HepG2 (cell line): ENCODE measurements around the gene HOXD3.

Source experiments
- CREB1 ChIP-seq, 2 experiments: fragments of 450-650 bp in 1 of 2; IDR thresholded peaks; 2 replicates each; pipeline ENCODE4 v1.6.1; 2016 to 2017; ENCODE audit warnings: control low read depth in 1 of 2, mild to moderate bottlenecking in 1 of 2, missing compliant biosample characterization in 1 of 2, missing genetic modification characterization in 1 of 2
- PITX1 ChIP-seq: sonication (generic); formaldehyde crosslinking; IDR thresholded peaks from 2 replicates; pipeline ENCODE4 v1.5.1; 2020; ENCODE audit warnings: mild to moderate bottlenecking, missing genetic modification reagents
- ZNF136 ChIP-seq: sonication (generic); formaldehyde crosslinking; IDR thresholded peaks from 2 replicates; pipeline ENCODE4 v1.8.1; 2022; ENCODE audit warnings: low read depth, mild to moderate bottlenecking, moderate library complexity, missing genetic modification reagents
- TF ChIP-seq, protein P1 (sequence below): sonication (generic); formaldehyde crosslinking; IDR thresholded peaks from 2 replicates; pipeline ENCODE4 v1.5.0; 2020; ENCODE audit warnings: mild to moderate bottlenecking, missing genetic modification reagents, moderate library complexity
- TF ChIP-seq, protein P2 (sequence below): fragments of 450-650 bp; IDR thresholded peaks from 2 replicates; pipeline ENCODE4 v1.6.1; 2017; ENCODE audit warnings: mild to moderate bottlenecking

DNA sequence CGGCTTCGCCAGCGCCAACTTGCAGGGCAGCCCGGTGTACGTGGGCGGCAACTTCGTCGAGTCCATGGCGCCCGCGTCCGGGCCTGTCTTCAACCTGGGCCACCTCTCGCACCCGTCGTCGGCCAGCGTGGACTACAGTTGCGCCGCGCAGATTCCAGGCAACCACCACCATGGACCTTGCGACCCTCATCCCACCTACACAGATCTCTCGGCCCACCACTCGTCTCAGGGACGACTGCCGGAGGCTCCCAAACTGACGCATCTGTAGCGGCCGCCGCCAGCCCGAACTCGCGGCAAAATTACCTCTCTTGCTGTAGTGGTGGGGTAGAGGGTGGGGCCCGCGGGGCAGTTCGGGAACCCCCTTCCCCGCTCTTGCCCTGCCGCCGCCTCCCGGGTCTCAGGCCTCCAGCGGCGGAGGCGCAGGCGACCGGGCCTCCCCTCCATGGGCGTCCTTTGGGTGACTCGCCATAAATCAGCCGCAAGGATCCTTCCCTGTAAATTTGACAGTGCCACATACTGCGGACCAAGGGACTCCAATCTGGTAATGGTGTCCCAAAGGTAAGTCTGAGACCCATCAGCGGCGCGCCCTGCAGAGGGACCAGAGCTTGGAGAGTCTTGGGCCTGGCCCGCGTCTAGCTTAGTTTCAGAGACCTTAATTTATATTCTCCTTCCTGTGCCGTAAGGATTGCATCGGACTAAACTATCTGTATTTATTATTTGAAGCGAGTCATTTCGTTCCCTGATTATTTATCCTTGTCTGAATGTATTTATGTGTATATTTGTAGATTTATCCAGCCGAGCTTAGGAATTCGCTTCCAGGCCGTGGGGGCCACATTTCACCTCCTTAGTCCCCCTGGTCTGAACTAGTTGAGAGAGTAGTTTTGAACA is 15.1 kb downstream of the HOXD3 start:
- TF ChIP-seq CREB1 (IDR thresholded peaks at IDR 0.05) (no peak), CREB1 (CRISPR knock-in tag; IDR thresholded peaks at IDR 0.05) (no peak), PITX1 (no peak), ZNF136 (CRISPR knock-in tag) (no peak)
- TF ChIP-seq, protein P1, sequence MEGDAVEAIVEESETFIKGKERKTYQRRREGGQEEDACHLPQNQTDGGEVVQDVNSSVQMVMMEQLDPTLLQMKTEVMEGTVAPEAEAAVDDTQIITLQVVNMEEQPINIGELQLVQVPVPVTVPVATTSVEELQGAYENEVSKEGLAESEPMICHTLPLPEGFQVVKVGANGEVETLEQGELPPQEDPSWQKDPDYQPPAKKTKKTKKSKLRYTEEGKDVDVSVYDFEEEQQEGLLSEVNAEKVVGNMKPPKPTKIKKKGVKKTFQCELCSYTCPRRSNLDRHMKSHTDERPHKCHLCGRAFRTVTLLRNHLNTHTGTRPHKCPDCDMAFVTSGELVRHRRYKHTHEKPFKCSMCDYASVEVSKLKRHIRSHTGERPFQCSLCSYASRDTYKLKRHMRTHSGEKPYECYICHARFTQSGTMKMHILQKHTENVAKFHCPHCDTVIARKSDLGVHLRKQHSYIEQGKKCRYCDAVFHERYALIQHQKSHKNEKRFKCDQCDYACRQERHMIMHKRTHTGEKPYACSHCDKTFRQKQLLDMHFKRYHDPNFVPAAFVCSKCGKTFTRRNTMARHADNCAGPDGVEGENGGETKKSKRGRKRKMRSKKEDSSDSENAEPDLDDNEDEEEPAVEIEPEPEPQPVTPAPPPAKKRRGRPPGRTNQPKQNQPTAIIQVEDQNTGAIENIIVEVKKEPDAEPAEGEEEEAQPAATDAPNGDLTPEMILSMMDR (CRISPR knock-in tag): no peak
- TF ChIP-seq, protein P2, sequence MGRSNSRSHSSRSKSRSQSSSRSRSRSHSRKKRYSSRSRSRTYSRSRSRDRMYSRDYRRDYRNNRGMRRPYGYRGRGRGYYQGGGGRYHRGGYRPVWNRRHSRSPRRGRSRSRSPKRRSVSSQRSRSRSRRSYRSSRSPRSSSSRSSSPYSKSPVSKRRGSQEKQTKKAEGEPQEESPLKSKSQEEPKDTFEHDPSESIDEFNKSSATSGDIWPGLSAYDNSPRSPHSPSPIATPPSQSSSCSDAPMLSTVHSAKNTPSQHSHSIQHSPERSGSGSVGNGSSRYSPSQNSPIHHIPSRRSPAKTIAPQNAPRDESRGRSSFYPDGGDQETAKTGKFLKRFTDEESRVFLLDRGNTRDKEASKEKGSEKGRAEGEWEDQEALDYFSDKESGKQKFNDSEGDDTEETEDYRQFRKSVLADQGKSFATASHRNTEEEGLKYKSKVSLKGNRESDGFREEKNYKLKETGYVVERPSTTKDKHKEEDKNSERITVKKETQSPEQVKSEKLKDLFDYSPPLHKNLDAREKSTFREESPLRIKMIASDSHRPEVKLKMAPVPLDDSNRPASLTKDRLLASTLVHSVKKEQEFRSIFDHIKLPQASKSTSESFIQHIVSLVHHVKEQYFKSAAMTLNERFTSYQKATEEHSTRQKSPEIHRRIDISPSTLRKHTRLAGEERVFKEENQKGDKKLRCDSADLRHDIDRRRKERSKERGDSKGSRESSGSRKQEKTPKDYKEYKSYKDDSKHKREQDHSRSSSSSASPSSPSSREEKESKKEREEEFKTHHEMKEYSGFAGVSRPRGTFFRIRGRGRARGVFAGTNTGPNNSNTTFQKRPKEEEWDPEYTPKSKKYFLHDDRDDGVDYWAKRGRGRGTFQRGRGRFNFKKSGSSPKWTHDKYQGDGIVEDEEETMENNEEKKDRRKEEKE: no peak
